ACC112 (cell line): ENCODE data around the gene TTYH1.

Source experiments
- H2AFZ ChIP-seq: fragments of 200-600 bp; sonication (generic); one replicate; pipeline ENCODE4 v1.6.0; 2017; ENCODE audit warnings: antibody characterized with exemption, low read length; ENCODE audit not compliant: unreplicated experiment
- H3K27ac ChIP-seq: fragments of 200-600 bp; sonication (generic); 2 replicates; pipeline ENCODE4 v1.5.1; 2014; ENCODE audit warnings: low read depth, mild to moderate bottlenecking, antibody characterized with exemption, low read length, moderate library complexity
- H3K27me3 ChIP-seq: fragments of 200-600 bp; sonication (generic); 2 replicates; pipeline ENCODE4 v1.6.1; 2014; ENCODE audit warnings: mild to moderate bottlenecking, antibody characterized with exemption, low read length, moderate library complexity, mixed read lengths; ENCODE audit not compliant: insufficient read depth
- H3K36me3 ChIP-seq: fragments of 200-600 bp; sonication (generic); 2 replicates; pipeline ENCODE4 v1.6.1; 2016; ENCODE audit warnings: mild to moderate bottlenecking, antibody characterized with exemption, low read length, moderate library complexity, mixed read lengths; ENCODE audit not compliant: insufficient read depth
- H3K4me1 ChIP-seq: fragments of 200-600 bp; sonication (generic); one replicate; pipeline ENCODE4 v1.6.1; 2016; ENCODE audit warnings: low read length, mixed read lengths; ENCODE audit not compliant: insufficient read depth, unreplicated experiment, control insufficient read depth
- H3K4me3 ChIP-seq: fragments of 200-600 bp; sonication (generic); 2 replicates; pipeline ENCODE4 v1.5.1; 2014; ENCODE audit warnings: mild to moderate bottlenecking, low read depth, low read length
- H3K79me2 ChIP-seq: fragments of 200-600 bp; sonication (generic); one replicate; pipeline ENCODE4 v1.6.0; 2016; ENCODE audit warnings: low read length; ENCODE audit not compliant: control insufficient read depth, unreplicated experiment, insufficient read depth

TTYH1 gene

GRCh38 chr19:54453921-54454780, 38.9 kb downstream of the TTYH1 start:
- Histone ChIP-seq H2AFZ (no peak overlapping the region), H3K27ac (no peak overlapping the region), H3K27me3 (no peaks in the 10 kb centered on the region), H3K79me2 (peaks cover 62% of the 10 kb centered on the region), H3K4me1 (peaks cover 11% of the 10 kb centered on the region), H3K36me3 (peaks cover 13% of the 10 kb centered on the region; the same call in 1 of the 2 replicates), H3K4me3 (no peak overlapping the region)

GRCh38 chr19:54454781-54455675, 39.8 kb downstream of the TTYH1 start:
- no peak overlapping the region for H3K4me3 ChIP-seq
- H2AFZ ChIP-seq, result no peak overlapping the region
- no peak overlapping the region for H3K27ac ChIP-seq
- H3K4me1 ChIP-seq, result peaks cover 11% of the 10 kb centered on the region
- peaks cover 55% of the 10 kb centered on the region for H3K79me2 ChIP-seq
- H3K27me3 ChIP-seq, result no peaks in the 10 kb centered on the region
- peaks cover 13% of the 10 kb centered on the region; the same call in 1 of the 2 replicates for H3K36me3 ChIP-seq

DNA sequence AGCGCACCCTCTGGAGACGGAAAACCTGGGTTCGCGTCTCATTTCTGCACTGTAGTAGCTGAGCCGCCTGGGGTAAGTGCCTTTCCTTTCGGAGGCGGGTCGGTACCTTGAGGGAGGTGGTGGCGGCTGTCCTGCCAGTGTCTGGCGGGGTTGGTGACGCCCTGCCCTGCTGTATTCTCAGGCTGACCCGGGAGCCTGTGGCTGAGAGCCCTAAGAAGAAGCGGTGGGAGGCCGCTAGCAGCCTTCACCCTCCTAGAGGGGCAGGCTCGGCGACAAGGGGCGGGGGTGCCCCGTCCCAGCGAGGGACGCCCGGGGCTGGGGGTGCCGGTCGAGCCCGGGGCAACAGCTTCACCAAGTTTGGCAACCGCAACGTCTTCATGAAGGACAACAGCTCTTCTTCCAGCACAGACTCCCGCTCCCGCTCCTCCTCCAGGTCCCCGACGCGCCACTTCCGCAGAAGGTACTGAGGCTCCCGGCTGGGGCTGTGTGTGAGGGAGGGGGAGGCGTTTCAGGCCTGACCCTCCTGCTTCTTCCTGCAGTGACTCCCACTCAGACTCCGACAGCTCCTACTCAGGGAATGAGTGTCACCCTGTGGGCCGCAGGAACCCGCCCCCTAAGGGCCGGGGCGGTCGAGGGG, 40.6 kb downstream of the TTYH1 start:
- no peak overlapping the region for H2AFZ ChIP-seq
- H3K36me3 ChIP-seq, result peaks cover 13% of the 10 kb centered on the region; the same call in 1 of the 2 replicates
- no peak overlapping the region for H3K4me3 ChIP-seq
- H3K27me3 ChIP-seq, result no peaks in the 10 kb centered on the region
- H3K4me1 ChIP-seq, result peaks cover 10% of the 10 kb centered on the region
- H3K79me2 ChIP-seq, result peaks cover 46% of the 10 kb centered on the region
- H3K27ac ChIP-seq, result no peak overlapping the region

- Histone ChIP-seq H3K36me3 (peaks cover 11% of the 10 kb centered on the region; the same call in 1 of the 2 replicates), H3K4me1 (peaks cover 3% of the 10 kb centered on the region), H3K27me3 (no peaks in the 10 kb centered on the region), H3K4me3 (no peak overlapping the region), H2AFZ (no peak overlapping the region), H3K79me2 (peaks cover 39% of the 10 kb centered on the region), H3K27ac (no peak overlapping the region)
Measured at GRCh38 chr19:54456423-54457373, 41.4 kb downstream of the TTYH1 start.

DNA sequence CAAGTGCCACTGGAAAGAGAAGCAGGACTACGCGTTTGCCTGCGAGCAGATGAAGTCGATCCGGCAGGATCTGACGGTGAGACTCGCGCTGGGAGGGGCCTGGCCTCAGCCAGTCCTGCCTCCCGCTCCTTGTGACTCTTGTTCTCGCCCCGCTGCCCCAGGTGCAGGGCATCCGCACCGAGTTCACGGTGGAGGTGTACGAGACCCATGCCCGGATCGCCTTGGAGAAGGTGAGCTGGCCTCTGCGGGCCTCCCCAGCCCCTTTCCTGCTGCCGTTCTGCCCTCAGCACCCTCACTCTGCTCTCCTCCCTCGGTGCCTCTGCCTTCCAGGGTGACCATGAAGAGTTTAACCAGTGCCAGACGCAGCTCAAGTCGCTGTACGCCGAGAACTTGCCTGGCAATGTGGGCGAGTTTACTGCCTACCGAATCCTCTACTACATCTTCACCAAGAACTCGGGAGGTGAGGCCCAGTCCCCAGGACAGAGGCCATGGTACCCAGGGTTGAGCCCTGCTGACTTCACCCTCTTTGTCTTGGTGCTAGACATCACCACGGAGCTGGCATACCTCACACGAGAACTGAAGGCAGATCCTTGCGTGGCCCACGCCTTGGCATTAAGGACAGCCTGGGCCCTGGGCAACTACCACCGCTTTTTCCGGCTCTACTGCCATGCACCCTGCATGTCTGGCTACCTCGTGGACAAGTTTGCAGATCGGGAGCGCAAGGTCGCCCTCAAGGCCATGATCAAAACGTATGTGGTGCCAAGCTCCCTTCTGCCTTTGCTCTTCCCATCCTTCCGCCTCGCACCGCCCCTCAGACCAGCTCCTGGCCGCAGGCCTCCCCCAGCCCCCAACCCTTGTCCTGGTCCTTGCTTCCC, 42.7 kb downstream of the TTYH1 start:
- peaks cover 6% of the 10 kb centered on the region for H3K4me1 ChIP-seq
- peaks cover 3% of the 10 kb centered on the region; the same call in 1 of the 2 replicates for H3K36me3 ChIP-seq
- H3K79me2 ChIP-seq, result peaks cover 29% of the 10 kb centered on the region

GRCh38 chr19:54458648-54459281, 43.5 kb downstream of the TTYH1 start:
- H3K4me3 ChIP-seq, result no peak overlapping the region
- H3K36me3 ChIP-seq, result peaks cover 3% of the 10 kb centered on the region; the same call in 1 of the 2 replicates
- no peaks in the 10 kb centered on the region for H3K27me3 ChIP-seq
- peaks cover 21% of the 10 kb centered on the region for H3K79me2 ChIP-seq
- no peak overlapping the region for H3K27ac ChIP-seq
- peaks cover 6% of the 10 kb centered on the region for H3K4me1 ChIP-seq
- H2AFZ ChIP-seq, result no peak overlapping the region

More for the DNA sequence above, 42.7 kb downstream of the TTYH1 start:
- Histone ChIP-seq H3K27ac (no peak overlapping the region), H3K4me3 (no peak overlapping the region), H3K27me3 (no peaks in the 10 kb centered on the region), H2AFZ (no peak overlapping the region)

DNA sequence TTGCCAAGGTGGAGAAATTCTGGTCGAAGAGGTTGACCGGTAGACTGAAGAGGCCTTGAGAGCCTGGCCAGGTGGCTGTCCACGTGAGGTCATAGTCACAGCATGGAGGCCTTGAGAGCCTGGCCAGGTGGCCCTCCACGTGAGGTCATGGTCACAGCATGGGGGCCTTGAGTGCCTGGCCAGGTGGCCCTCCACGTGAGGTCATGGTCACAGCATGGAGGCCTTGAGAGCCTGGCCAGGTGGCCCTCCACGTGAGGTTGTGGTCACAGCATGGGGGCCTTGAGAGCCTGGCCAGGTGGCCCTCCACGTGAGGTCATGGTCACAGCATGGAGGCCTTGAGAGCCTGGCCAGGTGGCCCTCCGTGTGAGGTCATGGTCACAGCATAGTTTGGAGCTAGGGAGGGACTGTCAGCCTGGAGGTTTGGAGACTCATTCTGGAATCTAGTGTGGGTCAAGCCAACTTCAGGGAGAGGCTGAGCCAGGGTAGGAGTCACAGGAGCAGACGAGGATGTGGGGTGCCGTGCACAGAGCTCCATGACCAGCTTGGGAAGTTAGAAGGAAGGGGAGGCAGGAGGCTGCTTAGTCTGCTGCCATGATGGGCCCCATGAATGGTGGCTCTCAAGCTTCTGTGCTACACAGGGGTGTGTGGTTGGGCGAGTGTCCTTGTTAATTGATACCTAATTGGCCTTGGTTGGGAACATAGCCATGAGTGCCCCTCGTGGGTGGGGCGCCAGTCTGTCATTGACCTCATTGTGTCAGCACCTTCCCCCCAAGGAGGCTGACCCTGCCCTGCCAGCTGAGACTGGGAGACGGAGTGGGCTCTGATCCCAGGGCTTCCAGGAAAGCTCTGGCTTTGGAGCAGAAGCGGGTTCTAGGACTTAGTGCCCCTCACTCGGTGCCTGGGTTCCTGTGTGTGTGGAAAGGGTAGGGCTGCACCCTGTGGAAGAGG, 44.3 kb downstream of the TTYH1 start:
- H3K4me3 ChIP-seq, result no peak overlapping the region
- no peak overlapping the region for H3K27ac ChIP-seq
- no peak overlapping the region for H2AFZ ChIP-seq
- peaks cover 15% of the 10 kb centered on the region for H3K79me2 ChIP-seq
- no peaks in the 10 kb centered on the region for H3K36me3 ChIP-seq
- H3K27me3 ChIP-seq, result no peaks in the 10 kb centered on the region
- H3K4me1 ChIP-seq, result peaks cover 6% of the 10 kb centered on the region

DNA sequence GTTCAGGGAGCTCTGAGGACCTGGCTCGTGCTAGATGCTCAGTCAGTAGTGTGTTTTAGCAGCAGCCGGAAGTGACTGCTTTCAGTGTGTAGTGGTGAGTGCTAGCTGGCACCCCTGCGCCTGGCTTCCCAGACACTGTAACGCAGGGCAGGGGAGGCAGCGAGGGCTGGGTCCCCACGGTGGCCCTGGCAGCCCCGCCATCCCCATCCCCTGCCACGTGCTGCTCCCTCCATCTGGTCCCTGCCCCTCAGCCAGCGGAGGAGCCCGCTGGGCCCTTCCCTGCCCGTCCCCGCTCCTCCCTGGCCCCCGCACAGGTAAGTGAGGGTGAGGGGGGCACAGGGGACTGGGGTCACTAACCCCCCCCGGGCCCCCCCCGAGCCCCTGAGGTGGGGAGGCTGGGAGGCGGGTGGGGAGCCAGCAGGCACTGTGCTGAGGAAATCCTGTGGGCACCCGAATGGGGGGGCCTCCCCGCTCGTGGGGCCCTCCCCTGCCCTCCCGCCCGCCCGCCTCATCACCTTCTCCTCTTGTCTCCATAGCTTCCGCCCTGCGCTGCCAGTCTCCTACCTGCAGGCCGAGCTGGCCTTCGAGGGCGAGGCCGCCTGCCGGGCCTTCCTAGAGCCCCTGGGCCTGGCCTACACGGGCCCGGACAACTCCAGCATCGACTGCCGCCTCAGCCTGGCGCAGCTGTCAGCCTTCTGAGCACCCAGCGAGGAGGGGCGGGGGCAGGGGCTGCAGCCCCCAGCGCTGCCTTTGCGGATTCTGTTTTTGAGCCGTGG, 45.2 kb downstream of the TTYH1 start:
- no peaks in the 10 kb centered on the region for H3K27me3 ChIP-seq
- H3K4me1 ChIP-seq, result peaks cover 6% of the 10 kb centered on the region
- no peak overlapping the region for H3K27ac ChIP-seq
- no peaks in the 10 kb centered on the region for H3K36me3 ChIP-seq
- H2AFZ ChIP-seq, result no peak overlapping the region
- no peak overlapping the region for H3K4me3 ChIP-seq
- H3K79me2 ChIP-seq, result peaks cover 14% of the 10 kb centered on the region
